ENCODE measurements around the gene USP49.

DNA sequence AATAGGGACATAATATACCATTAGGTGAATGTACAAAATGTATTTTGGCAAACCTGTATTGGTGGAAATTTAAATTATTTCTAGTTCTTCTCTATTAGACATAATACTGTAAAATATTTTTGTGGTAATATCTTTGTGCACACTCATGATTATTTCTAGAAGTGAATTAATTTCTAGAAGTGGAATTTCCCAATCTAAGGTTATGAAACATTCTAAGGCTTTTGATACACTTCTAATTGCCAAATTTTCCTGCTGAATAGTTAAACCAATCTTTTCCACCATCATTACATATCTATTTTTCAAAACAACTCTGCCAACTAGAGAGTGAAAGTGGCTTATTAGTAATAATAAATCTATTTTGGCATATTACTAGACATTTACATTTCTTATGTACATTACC lies 48.3 kb upstream of the USP49 start:
- TF ChIP-seq, protein P1, sequence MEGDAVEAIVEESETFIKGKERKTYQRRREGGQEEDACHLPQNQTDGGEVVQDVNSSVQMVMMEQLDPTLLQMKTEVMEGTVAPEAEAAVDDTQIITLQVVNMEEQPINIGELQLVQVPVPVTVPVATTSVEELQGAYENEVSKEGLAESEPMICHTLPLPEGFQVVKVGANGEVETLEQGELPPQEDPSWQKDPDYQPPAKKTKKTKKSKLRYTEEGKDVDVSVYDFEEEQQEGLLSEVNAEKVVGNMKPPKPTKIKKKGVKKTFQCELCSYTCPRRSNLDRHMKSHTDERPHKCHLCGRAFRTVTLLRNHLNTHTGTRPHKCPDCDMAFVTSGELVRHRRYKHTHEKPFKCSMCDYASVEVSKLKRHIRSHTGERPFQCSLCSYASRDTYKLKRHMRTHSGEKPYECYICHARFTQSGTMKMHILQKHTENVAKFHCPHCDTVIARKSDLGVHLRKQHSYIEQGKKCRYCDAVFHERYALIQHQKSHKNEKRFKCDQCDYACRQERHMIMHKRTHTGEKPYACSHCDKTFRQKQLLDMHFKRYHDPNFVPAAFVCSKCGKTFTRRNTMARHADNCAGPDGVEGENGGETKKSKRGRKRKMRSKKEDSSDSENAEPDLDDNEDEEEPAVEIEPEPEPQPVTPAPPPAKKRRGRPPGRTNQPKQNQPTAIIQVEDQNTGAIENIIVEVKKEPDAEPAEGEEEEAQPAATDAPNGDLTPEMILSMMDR (IDR thresholded peaks at IDR 0.05): no peak
- TF ChIP-seq POLR2A (IDR thresholded peaks at IDR 0.05) (no peak), EP300 (IDR thresholded peaks at IDR 0.05) (no peak)
